ENCODE data around the gene MEI4.
"Not testable (repeated sequence)": the region's sequence is repeated elsewhere in the genome, so short reads cannot be mapped to it uniquely, and the experiment has no call there.

The MEI4 gene, protein sequence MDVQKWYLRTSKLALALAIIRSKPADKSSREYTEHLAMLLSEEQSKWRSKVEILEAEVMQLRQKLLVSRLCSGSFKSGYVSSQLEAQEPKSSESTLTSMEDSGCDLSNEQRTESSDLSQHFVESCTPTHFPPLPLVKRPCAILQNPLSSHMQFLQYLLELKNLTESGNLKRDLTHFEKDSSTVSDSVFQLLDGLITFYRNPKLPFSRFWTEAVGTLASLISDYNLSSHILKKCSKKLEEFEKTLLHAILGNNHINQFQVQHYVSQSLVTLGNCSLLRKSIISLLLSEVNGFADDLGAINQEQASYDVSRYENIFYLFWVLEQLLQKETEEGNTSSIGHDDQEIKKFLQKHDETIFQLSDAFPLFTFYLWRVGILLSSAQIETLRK

DNA sequence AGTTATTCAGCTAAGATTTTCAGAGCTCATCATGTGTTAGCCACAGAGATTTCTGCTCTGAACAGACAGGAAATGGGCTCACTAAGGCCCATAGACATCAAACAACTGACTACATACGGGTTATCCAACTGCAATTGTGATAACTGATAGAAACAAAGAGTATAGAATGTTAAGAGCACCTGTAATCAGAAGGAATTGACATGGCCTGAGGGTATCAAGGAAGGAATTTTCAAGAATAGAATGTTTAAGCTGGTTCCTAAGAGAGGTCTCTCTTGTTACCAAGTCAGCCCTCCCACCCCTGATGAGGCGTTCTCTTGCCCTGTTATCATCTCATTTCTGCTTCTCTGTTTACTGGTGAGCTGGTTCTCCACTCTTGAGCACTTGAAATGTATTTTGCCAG lies at the start of gene MEI4:
Gene MEI4, plus strand, starts transcription at position 301 of the 400 bp plus-strand sequence. CDS start 37,633 bp downstream, outside the sequence.
- DNase-seq: no peak

DNA sequence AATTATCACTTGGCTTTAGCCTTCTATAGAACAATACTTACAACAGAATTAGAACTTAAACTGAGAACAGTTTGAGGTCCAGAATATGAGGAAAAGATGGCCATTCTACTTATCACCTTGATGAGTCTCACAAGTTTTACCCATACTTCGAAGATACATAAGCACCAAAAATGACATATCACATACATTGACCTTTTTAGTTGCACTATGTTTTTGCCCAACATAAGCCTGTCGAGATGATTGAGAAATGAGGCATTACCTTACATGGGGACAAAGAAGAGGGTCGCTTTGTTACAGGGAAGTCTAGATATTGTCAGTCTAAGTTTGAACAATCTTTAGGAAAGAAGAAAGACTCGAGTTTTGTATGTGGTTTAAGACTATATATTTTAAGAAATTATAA lies 48.4 kb upstream of the MEI4 start:
- no peak for DNase-seq

DNA sequence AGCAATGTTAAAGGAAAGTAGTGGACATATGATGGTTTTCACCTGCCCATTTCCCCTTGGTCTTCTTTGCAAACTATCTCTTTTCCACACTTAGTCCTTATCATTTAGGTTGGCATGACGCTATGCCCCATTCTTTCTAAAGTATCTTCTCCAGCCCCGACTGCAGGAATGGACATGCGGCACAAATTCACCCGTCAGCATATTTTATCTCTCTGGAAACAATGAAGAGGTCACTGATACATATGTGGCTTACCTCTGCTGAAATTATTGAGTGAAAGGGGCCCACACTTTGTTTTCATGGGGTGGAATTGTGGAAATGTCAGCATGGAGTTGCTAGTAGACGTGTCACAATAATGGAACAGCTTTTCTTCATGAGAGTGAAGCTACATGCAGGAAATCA lies 45.8 kb upstream of the MEI4 start:
- DNase-seq: no peak

DNA sequence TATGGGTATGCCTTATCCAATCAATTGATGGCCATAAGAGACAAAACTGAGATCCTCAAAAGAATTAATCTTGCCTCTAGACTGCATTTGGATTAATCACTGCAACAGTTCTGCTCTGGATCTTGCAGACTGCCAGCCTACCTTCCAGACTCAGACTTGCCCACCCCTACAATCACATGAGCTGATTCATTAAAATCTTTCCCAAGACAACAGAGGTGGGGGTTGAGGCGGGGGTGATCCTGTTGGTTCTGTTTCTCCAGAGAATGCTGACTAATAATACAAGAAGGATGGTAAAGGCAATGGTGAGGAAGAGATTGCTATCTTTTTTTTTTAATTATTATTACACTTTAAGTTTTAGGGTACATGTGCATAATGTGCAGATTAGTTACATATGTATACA lies 43.7 kb upstream of the MEI4 start:
- DNase-seq: no peak

DNA sequence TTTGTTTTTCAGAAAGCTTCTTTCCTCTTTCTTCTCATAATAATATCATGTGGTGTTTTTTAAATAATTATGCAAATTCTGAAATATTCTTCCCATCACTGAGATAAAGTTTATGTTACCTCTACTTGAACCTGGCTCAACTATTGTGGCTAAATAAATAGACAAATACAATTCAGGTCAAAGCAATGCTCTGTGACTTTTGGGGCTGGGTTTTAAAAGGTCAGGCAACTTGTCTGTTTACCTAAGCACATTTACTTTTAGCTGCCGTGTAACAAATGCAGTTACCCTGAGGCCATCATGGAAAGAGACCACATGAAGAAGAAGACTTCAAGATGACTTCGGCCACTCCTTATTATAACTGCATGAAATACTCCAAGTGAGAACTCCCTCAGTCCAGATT lies 33.7 kb upstream of the MEI4 start:
- no peak for DNase-seq

DNA sequence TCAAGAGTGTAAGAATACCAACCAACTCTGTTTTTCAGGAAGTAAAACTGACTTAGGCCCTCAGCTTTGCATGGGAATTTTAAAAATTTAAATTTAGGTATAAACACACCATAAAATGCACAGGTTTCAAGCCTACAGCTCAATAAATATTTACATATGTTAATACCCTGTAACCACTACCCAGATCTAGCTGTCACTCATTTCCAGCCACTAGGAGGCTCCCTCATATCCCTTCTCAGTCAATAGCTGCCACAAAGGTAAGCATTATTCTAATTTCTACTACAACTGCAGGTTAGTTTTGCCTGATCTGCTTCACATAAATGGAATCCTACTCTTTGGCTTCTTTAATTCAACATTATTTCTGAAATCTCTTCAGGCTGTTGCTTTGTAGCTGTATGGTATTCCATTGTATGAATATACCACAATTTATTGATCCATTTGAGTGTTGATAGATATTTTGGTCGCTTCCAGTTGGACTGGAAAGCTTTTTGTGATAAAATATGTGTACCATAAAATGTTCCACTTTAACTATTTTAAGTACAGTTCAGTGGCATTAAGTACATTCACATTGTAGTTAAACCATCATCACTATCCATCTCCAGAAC lies 32.5 kb upstream of the MEI4 start:
- DNase-seq: no peak

DNA sequence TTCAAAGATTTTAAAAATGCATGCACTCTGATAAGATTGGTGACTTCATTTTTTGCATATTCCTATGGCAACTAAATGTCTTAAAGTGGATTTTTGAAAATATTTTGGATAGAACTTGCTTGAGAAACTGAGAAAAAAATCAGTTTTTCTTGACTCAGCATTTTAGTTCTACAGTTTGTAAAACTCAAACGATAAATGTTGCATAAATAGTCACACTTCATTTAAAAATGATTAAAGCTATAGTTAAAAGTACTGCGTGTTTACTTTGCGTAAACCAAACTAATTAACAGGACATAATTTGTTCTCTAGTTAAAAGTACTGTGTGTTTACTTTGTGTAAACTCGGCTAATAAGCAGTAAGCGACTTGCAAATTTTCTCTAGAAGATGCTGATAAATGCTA lies 28.3 kb upstream of the MEI4 start:
- no peak for DNase-seq

DNA sequence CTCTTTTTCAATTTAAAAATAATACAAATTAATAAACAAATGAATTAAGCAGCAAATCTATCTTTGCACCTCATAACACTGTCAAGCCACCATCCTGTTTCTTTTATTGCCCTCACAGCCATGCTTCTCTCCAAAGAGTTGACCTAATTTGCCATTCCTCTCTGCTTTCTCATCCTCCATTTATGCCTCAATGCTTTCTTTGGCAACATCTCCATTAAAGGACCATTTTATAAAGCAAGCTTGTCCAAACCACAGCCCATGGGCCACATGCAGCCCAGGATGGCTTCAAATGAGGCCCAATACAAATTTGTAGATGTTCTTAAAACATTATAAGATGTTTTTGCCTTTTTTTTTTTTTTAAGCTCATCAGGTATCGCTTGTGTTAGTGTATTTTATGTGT lies 26.4 kb upstream of the MEI4 start:
- DNase-seq: no peak

DNA sequence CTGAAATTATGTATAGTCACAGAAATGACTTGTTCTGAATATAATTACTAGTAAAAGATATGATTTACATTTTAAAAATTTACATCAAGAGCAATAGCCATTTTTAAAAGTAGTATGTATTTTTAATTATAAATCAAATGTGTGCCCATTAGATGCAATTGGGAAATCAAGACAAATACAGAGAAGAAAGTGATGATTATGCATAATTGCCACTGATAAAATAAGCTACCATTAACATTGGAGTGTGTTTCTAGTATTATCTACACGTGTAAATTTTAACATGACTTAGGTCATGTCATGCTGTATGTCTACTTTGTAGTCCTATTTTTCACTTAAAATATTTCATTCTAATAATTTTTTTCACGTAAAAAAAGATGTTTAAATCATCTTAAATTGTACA lies 22.8 kb upstream of the MEI4 start:
- DNase-seq: no peak

DNA sequence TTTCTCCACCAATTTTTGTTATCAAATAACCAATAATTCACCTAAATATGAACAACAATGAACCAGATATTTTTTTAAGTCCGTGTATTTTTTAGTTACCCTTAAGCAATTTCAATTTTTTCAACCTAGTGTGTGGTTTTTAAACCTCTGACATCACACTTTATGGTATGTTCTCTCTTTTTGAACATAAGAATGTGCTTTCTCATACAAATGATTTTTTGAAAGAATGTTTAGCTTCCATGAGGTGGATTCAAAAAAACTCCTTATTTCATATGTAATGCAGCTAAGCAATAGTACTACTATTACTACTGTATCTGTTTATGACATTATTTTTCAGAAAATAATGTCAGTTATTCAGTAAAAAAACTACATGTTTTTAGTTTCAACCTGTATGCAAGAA lies 19.4 kb upstream of the MEI4 start:
- no peak for DNase-seq

DNA sequence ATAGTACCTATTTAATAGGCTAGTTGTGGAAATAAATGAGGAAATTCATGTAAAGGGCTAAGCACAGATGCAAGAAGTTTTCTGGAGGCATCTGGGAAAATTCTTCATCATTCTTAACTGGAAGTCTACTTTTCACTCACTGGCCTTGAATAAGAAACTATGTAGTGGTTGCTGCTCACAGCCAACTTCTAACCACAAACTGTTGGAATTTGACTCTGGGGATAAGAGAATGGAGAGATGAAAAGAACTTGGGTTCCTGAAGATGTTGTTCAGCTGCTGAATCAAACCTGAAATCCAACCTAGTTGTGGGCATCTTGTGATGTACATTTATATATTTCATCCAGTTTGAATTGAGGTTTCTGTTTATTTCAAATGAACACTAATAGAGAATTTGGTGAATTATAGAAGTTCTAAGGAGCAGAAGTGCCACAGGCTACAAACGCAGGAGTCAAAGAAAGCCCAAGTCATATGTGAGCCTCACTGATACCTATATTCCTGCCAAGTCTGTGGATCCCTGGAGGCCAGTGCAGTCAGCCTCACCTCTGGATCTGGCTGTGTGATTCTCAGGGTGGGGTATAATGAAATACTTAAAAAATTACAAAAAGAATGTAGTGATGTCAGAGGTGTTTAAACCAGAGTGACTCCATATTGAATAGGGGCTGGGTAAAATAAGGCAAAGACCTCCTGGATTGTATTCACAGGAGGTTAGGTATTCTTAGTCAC lies 18.7 kb upstream of the MEI4 start:
- no peak for DNase-seq

DNA sequence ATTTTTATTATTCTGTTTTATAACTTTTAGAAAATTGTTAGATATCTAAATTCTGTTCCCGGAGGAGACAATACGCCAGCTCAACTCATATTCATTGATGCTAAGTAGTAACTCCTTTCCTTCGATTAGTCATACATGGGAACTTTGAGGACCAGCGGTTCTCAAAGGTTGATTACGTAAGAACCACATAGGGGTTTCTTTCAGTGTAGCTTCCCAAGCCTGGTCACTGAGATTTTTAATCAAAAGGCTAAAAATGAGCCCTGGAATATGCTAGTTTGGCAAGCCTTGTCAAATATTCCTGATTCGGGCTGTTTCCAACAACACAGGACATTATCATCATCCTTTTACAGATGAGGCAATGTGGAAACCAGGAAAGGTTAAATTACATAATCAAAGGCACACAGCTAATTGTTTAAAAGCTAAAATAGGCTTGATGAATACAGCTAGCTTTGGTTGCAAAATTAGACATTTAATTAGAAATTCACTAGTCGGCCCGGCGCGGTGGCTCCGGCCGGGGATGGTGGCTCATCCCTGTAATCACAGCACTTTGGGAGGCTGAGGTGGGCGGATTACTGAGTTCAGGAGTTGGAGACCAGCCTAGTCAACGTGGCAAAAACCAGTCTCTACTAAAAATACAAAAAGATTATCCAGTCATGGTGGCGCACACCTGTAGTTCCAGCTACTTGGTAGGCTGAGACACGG lies 14.6 kb upstream of the MEI4 start:
- no peak for DNase-seq

DNA sequence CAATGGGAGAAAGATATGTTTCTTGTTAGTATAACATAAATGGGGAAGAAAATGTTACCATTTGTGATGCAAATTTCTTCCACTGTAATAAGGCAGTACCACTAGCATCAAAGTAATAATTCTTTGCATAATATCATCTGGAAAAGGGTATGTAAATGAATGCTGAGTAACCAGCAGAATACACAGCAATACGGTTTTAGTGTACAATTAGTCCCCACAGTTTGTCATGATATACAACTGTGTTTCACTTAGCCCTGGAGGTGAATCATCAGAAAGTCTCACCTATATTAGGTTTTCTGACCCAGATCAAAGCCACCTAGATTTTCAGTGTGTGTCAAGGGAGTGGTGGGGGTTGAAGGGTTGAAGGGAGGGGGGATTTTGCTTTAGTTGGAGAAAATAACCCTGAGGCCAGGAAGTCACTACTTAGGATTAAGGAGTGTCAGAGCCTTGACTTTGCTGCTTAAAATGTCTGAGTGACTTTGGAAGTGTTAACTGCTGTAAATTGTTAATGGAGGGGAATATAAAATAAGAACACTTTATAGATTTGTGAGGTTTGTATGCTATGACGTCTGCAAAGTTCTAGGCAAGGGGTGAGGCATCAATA lies 8.6 kb upstream of the MEI4 start:
- no peak for DNase-seq

DNA sequence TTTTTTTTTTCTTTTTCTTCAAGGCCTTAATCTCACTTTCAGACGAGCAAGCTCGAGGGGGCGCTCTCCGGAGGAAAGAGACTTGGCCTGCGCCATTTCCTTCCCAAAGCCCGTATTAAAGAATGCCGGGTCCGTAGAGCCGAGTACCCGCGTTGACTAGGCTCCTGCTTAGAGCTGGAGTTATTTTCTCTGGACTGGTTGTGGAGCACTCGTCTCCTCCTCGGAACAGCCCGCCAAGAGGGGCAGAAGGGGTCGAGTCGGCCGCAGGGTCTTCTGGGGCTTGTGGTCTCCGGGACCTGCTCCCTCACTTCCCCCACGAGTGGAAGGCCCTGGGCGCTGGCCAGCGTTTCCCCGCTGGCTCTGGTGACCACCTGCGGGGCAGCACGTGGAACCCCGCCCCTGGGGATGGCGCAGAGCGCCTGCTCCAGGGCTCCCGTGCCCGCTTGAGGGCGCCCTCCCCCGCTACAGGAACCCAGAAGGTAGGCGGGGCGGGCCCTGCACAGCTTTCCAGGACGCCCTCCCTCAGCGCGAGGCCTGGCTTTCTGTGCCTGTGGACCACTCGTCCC lies 2.7 kb upstream of the MEI4 start:
- DNase-seq: peak; percentile 25

DNA sequence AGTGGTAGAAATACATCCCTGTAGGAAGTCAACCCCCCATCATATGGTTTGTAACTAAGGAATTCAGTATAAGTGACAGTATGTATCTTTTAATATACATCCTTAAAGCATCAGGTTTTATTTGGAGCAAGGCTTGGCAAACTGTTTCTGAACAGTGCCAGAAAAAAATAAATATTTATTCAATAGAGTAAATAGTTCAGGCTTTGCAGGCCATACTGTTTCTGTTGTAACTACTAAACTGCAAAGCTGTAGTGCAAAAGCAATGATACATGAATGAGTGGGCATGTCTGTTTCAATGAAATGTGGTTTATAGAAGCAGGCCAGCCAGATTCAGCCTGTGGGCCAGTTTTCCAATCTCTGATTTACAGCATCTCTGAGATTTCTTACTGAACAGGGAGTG lies 977 bp downstream of the MEI4 start:
- no peak for DNase-seq

DNA sequence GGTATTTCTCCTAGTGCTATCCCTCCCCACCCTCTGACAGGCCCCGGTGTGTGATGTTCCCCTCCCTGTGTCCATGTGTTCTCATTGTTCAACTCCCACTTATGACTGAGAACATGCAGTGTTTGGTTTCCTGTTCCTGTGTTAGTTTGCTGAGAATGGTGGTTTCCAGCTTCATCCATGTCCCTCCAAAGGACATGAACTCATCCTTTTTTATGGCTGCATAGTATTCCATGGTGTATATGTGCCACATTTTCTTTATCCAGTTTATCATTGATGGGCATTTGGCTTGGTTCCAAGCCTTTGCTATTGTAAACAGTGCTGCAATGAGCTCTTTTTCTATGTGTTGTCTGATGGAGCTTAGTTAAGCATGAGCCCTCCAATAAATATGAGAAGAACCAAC lies 2.2 kb downstream of the MEI4 start:
- DNase-seq: not testable (repeated sequence)

DNA sequence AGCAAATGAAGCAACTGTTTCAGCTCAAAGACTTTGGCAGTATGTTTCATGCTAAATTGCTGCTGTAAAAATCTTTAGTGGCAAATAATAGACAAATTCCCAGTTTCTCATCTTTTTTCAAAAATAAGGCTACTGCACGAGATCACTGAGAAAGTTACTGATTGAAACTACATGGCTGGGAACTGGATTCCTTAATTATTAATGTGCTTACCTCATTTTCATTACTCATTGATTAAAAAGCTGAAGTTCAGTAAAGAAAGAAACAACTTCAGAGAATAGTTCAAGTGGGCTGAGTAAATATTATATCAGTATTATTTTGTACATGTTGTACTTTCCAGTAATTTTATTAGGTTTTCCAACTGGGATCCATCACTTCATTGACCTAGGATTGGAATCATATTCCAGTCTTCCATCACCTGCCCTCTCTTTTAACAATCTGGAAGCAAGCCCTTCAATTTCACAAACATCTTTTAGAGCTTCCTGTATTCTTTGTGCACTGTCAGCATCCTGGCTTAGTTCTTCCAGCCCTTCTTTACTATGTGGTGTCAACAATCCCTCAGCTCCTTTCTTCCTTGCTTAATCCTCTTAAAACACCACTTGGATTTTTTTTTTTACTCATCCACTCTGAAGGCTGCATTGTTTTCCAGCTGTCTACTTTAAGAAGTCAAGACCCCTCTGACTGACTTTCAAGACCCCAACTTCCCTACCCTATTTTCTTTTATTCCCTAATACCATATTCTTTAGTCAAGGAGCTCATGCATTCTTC lies 4.3 kb downstream of the MEI4 start:
- DNase-seq: no peak

DNA sequence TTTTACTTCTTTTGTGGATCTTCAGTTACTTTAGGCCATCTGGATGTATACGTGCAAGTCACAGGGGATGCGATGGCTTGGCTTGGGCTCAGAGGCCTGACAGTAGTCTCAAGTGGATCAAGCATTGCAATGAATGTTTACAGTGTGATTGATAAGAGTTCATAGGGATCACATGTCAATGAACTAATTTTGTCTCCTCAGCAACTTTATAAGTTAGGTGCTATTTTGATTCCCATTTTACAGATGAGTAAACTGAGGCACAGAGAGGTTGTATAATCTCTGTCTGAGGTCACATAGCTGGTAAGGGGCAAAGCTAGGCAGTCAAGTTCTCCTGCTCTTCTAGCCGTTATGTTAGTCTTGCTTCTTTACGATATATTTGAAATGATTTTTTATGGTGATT lies 13.5 kb downstream of the MEI4 start:
- DNase-seq: no peak

DNA sequence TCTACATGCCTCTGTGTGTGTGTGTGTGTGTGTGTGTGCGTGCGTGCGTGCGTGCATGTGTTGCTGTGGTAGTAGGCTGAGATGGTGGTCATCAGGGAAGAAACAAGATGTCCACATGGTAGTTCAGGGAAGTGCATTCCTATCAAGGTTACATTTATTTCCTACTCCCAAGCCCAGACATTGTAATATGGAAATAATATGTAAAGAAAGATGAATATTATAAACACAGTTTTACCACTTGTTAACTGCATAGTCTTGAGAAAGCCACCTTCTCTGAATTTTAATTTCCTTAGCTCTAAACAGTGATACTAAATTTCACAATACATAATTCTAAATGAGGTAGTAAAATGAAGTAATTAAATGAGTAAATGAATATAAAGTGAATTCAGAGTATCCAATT lies 14.0 kb downstream of the MEI4 start:
- no peak for DNase-seq

DNA sequence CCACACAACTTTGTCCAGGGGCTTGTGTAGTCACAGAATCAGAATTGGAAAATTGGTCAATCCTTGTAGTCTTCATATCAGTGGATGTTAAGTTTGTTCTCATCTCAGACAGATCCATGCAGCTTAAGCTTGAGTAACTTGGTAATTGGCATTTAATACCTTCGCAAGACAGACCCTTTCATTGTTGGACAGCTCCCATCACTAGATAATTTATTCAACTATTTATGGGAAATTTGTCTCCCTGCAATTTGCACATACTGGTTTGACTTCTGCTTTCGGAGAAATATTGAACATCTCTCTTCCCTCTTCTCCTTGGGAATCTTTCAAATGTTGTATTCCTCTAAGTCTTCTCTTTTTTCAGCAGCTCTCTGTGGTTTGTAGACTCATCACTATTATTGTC lies 17.1 kb downstream of the MEI4 start:
- DNase-seq: no peak

DNA sequence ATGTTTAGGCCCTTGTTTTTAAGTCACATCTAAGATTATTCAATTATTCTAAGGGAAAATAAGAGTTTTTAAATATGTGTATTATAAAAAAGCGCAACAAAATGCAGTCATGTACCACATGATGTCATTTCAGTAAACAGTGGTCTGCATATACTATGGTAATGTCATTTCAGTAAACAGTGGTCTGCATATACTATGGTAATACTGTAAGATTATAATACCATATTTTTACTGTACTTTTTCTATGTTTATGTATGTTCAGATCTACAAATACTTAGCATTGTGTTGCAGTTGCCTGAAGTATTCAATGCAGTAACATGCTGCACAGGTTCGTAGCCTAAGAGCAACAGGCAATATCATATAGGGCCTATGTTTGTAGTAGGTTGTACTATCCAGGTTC lies 21.4 kb downstream of the MEI4 start:
- no peak for DNase-seq

DNA sequence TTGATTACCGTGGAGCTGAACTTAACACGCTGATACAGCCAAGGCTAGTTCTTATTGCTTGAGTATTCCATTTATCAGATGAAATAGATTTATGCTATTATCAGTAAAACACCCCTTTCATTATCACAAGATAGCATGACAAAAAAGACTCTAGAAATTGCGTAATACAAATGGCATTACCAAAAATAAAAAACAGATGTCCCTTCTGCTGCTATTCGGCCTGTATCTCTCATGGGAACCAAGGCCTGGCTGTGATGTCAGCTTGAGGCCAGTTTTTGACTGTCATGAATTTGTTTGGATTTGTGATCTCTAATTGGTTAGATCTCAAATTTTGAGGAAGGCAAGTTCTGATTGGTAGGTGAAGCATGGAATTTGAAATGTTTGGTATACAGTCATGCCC lies 25.2 kb downstream of the MEI4 start:
- DNase-seq: no peak

Measured in right hindlimb (tissue), 1 donor.